ENCODE data around the gene HOTAIR.

HOTAIR gene

DNA sequence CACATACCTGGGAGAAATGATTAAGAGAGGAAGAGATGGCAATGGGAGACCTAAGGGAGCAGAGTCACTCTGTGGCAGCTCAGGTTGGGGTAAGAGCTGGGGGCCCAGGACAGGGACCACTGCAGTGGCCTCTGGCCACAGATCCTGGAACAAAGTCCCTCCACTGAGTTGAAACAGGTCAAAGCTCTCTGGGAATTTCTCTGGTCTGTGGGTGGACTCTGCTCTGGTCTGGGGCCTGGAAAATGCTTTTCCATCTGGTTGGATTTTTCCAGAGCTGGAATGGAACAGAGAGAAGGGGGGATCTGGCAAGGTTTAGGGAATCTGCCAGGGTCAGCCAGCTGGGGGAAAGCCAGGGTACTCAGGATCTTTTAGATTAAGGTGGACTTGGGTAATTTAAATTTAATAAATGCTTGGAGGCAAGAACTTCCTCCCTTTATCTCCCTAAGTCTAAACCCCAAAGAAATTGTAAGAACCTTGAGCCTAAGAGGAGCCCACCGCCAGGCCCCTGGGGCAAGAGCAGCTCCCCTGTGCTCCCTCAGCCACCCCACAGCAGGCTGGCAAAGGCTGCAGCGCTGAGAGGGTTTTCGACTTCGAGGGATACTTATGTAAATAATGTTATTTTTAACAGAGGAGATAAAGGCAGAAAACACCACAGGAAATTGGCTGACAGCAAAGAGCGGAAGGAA is 13.9 kb upstream of the HOTAIR start:
- CTCF ChIA-PET: interaction anchor here (0.7 to 5.6 kb wide), 13 partner anchors 10 to 411 kb away, joined by 3 to 74 read pairs (median 4); partner anchors contain the start of genes HOTAIR and HOXC8
- POLR2A ChIA-PET: no interaction called here

GRCh38 chr12:53987787-53988230 is 13.1 kb upstream of the HOTAIR start:
- POLR2A ChIA-PET: no interaction called here
- TF ChIP-seq CTCF (IDR thresholded peaks at IDR 0.05; ENCODE audit: control extremely low read depth, extremely low read depth, low read depth, missing control alignments): no peak
- CTCF ChIA-PET: interaction anchor here (0.6 to 5.6 kb wide), 18 partner anchors 10 to 241 kb away, joined by 3 to 74 read pairs (median 4); partner anchors contain the start of genes HOTAIR and HOXC8
- no peak for DNase-seq (ENCODE audit: extremely low spot score)

More for the DNA sequence above, 13.9 kb upstream of the HOTAIR start:
- DNase-seq (ENCODE audit: extremely low spot score): no peak
- TF ChIP-seq CTCF (IDR thresholded peaks at IDR 0.05; ENCODE audit: control extremely low read depth, extremely low read depth, low read depth, missing control alignments): no peak

- DNase-seq (ENCODE audit: extremely low spot score): no peak
- ChIA-PET CTCF (interaction anchor here (0.9 to 5.6 kb wide), 15 partner anchors 9 to 240 kb away, joined by 3 to 74 read pairs (median 4); partner anchors contain the start of genes HOTAIR and HOXC8), POLR2A (no interaction called here)
- TF ChIP-seq CTCF (IDR thresholded peaks at IDR 0.05; ENCODE audit: control extremely low read depth, extremely low read depth, low read depth, missing control alignments): no peak
These were observed 12.1 kb upstream of the HOTAIR start for GRCh38 chr12:53986686-53987483.

- no peak for TF ChIP-seq CTCF (IDR thresholded peaks at IDR 0.05; ENCODE audit: control extremely low read depth, extremely low read depth, low read depth, missing control alignments)
- ChIA-PET POLR2A (no interaction called here), CTCF (interaction anchor here (1.1 to 5.6 kb wide), 12 partner anchors 10 to 235 kb away, joined by 3 to 74 read pairs (median 10); partner anchors contain the start of gene HOXC8)
- DNase-seq (ENCODE audit: extremely low spot score): peak; percentile 47
These were observed 11.4 kb upstream of the HOTAIR start for GRCh38 chr12:53985994-53986685.

GRCh38 chr12:53985692-53985993 is 10.9 kb upstream of the HOTAIR start:
- DNase-seq (ENCODE audit: extremely low spot score): no peak
- POLR2A ChIA-PET: no interaction called here
- no peak for TF ChIP-seq CTCF (IDR thresholded peaks at IDR 0.05; ENCODE audit: control extremely low read depth, extremely low read depth, low read depth, missing control alignments)
- CTCF ChIA-PET: interaction anchor here (0.7 to 5.6 kb wide), 20 partner anchors 11 to 235 kb away, joined by 3 to 74 read pairs (median 6); partner anchors contain the start of genes HOXC8 and HOXC9
